Measurements from ENCODE around the gene MID2. TPM values are rescaled to one million over a fixed set of nuclear protein-coding genes. Genes with fewer than 3 reads are reported as not detected.

The MID2 gene
- total and polyA plus RNA-seq, 2 experiments from 2014 or later, result 0.84 to 2.1 TPM

- peaks cover 13% of the 10 kb centered on the region; the same call in 2 of the 3 replicates for H3K4me1 Mint-ChIP-seq
- no peak overlapping the region for H3K4me3 Mint-ChIP-seq
- H3K27me3 ChIP-seq (ENCODE audit: insufficient read depth), result peaks cover 43% of the 10 kb centered on the region
- no peaks in the 10 kb centered on the region for H3K4me1 ChIP-seq (ENCODE audit: insufficient read depth)
- no peak overlapping the region for H3K27ac ChIP-seq (ENCODE audit: low read depth)
- H3K9me3 Mint-ChIP-seq, result no peaks in the 10 kb centered on the region
- H3F3A ChIP-seq (replicated peaks; ENCODE audit: low read depth), result no peaks in the 10 kb centered on the region
- no peaks in the 10 kb centered on the region for H3K36me3 ChIP-seq (ENCODE audit: insufficient read depth)
- H3K4me2 ChIP-seq, result no peak overlapping the region
- H3K4me3 ChIP-seq, result no peak overlapping the region
- no peak for DNase-seq (ENCODE audit: low spot score)
- H3K27me3 Mint-ChIP-seq (ENCODE audit: insufficient read depth, low read depth, poor library complexity), result peaks cover 26% of the 10 kb centered on the region
- H3K36me3 Mint-ChIP-seq (ENCODE audit: low read depth), result no peaks in the 10 kb centered on the region
- H2AFZ ChIP-seq, result no peak overlapping the region
- H3K9me2 ChIP-seq (ENCODE audit: insufficient read depth), result no peaks in the 10 kb centered on the region
- H4K20me1 ChIP-seq (replicated peaks; ENCODE audit: insufficient read depth), result no peaks in the 10 kb centered on the region
- TF ChIP-seq STAT1 (IDR thresholded peaks at IDR 0.05; ENCODE audit: unreplicated experiment) (no peak), ZNF462 (CRISPR knock-in tag; IDR thresholded peaks at IDR 0.05) (no peak), CREB1 (CRISPR knock-in tag; IDR thresholded peaks at IDR 0.05; ENCODE audit: low read depth) (no peak)
- ATAC-seq, result no peak
- H3K27ac Mint-ChIP-seq, result no peak overlapping the region
- H3K79me2 ChIP-seq (replicated peaks; ENCODE audit: insufficient read depth), result no peaks in the 10 kb centered on the region
Observed at GRCh38 chrX:107827852-107828251, 2.2 kb downstream of the MID2 start.

GRCh38 chrX:107829878-107830277 is 4.2 kb downstream of the MID2 start:
- no peaks in the 10 kb centered on the region for H3K9me2 ChIP-seq (ENCODE audit: insufficient read depth)
- Mint-ChIP-seq H3K9me3 (no peaks in the 10 kb centered on the region), H3K4me1 (peaks cover 13% of the 10 kb centered on the region; the same call in 2 of the 3 replicates), H3K27me3 (ENCODE audit: insufficient read depth, low read depth, poor library complexity) (peaks cover 22% of the 10 kb centered on the region), H3K27ac (no peak overlapping the region), H3K4me3 (no peak overlapping the region), H3K36me3 (ENCODE audit: low read depth) (no peaks in the 10 kb centered on the region)
- no peaks in the 10 kb centered on the region for H4K20me1 ChIP-seq (replicated peaks; ENCODE audit: insufficient read depth)
- no peaks in the 10 kb centered on the region for H3K4me1 ChIP-seq (ENCODE audit: insufficient read depth)
- DNase-seq (ENCODE audit: low spot score) (no peak), ATAC-seq (no peak)
- no peaks in the 10 kb centered on the region for H3K36me3 ChIP-seq (ENCODE audit: insufficient read depth)
- H3K79me2 ChIP-seq (replicated peaks; ENCODE audit: insufficient read depth), result no peaks in the 10 kb centered on the region
- no peak overlapping the region for H2AFZ ChIP-seq
- H3F3A ChIP-seq (replicated peaks; ENCODE audit: low read depth), result no peaks in the 10 kb centered on the region
- no peak overlapping the region for H3K27ac ChIP-seq (ENCODE audit: low read depth)
- H3K27me3 ChIP-seq (ENCODE audit: insufficient read depth), result peaks cover 31% of the 10 kb centered on the region
- no peak overlapping the region for H3K4me2 ChIP-seq
- H3K4me3 ChIP-seq, result no peak overlapping the region
- TF ChIP-seq ETS1 (IDR thresholded peaks at IDR 0.05), result no peak
- TF ChIP-seq ZNF331 (CRISPR knock-in tag; IDR thresholded peaks at IDR 0.05; ENCODE audit: low read depth), result no peak
- TF ChIP-seq JUNB (IDR thresholded peaks at IDR 0.05; ENCODE audit: unreplicated experiment), result no peak
- no peak for TF ChIP-seq REST (IDR thresholded peaks at IDR 0.05; ENCODE audit: unreplicated experiment)
